ENCODE measurements around the gene CYP3A7. TPM values are rescaled to one million over a fixed set of nuclear protein-coding genes. Genes with fewer than 3 reads are reported as not detected.
"Not testable (repeated sequence)": the region's sequence is repeated elsewhere in the genome, so short reads cannot be mapped to it uniquely, and the experiment has no call there.

Gene CYP3A7
- total RNA-seq (not detected), polyA plus RNA-seq (not detected)

DNA sequence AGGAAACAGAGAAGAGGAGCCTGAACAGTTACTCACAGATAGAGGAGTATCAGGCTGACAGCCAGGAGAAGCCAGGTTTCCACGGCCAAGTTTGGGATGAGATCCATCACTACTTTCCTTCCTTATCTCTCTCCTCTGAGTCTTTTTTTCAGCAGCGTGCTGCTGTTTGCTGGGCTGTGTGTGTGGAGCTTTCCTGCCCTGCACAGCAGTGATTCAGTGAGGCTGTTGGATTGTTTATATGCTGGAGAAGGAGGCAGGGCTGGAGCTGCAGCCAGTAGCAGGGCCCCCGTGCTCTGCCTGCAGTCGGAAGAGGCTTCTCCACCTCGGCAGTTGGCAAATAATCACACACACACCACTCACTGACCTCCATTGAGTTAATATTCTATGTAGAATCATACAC is at the start of gene CYP3A7:
Gene CYP3A7, minus strand, starts transcription at position 210 of the 400 bp plus-strand sequence. Its CDS starts 103 bp downstream, at position 107.
- no peak for DNase-seq
- no peak within 1 kb of the TSS for H3K4me3 Mint-ChIP-seq
- H3K36me3 Mint-ChIP-seq: peaks cover 4 to 14% (median 8%) of the 10 kb centered on the region in 3 donors
- H3K9me3 Mint-ChIP-seq: no peaks in the 10 kb centered on the region
- ChIA-PET CTCF (no interaction called here), POLR2A (no interaction called here)
- no peak within 1 kb of the TSS for H3K27ac ChIP-seq (ENCODE audit: low read depth, low read length)
- H3K9me3 ChIP-seq (ENCODE audit: low read length): no peaks in the 10 kb centered on the region
- no peak within 1 kb of the TSS for H3K4me3 ChIP-seq (ENCODE audit: low read length)
- H3K27me3 ChIP-seq (ENCODE audit: insufficient read depth, low read length, poor library complexity, severe bottlenecking): no peaks in the 10 kb centered on the region
- no peaks in the 10 kb centered on the region for H3K36me3 ChIP-seq (ENCODE audit: insufficient read depth, low read length)
- no peaks in the 10 kb centered on the region for H3K27me3 Mint-ChIP-seq
- no peaks in the 10 kb centered on the region for H3K4me1 ChIP-seq (ENCODE audit: insufficient read depth, low read length)
- peak within 1 kb of the TSS in 1 of 8 donors; percentile 17 for H3K27ac Mint-ChIP-seq
- no peaks in the 10 kb centered on the region for H3K4me1 Mint-ChIP-seq

DNA sequence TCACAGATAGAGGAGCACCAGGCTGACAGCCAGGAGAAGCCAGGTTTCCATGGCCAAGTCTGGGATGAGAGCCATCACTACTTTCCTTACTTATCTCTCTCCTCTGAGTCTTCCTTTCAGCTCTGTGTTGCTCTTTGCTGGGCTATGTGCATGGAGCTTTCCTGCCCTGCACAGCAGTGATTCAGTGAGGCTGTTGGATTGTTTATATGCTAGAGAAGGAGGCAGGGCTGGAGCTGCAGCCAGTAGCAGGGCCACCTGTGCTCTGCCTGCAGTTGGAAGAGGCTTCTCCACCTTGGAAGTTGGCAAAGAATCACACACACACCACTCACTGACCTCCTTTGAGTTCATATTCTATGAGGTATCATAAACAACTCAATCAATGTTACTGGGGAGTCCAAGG is 49.0 kb upstream of the CYP3A7 start, which contains the start of gene CYP3A4:
Gene CYP3A4, minus strand, starts transcription at position 178 of the 400 bp plus-strand sequence. Its CDS starts 103 bp downstream, at position 75.
- Mint-ChIP-seq H3K9me3 (no peaks in the 10 kb centered on the region), H3K36me3 (no peaks in the 10 kb centered on the region), H3K27ac (peak within 1 kb of the TSS in 1 of 8 donors; percentile 47), H3K4me3 (no peak within 1 kb of the TSS), H3K27me3 (peaks cover 15 to 41% of the 10 kb centered on the region in 2 donors), H3K4me1 (peaks cover 6 to 8% (median 8%) of the 10 kb centered on the region in 3 donors)
- ChIA-PET POLR2A (no interaction called here), CTCF (no interaction called here)
- no peaks in the 10 kb centered on the region for H3K36me3 ChIP-seq (ENCODE audit: insufficient read depth, low read length)
- no peak for DNase-seq
- H3K4me3 ChIP-seq (ENCODE audit: low read length): no peak within 1 kb of the TSS
- no peak within 1 kb of the TSS for H3K27ac ChIP-seq (ENCODE audit: low read depth, low read length)
- no peaks in the 10 kb centered on the region for H3K9me3 ChIP-seq (ENCODE audit: low read length)
- no peaks in the 10 kb centered on the region for H3K27me3 ChIP-seq (ENCODE audit: insufficient read depth, low read length, poor library complexity, severe bottlenecking)
- no peaks in the 10 kb centered on the region for H3K4me1 ChIP-seq (ENCODE audit: insufficient read depth, low read length)

DNA sequence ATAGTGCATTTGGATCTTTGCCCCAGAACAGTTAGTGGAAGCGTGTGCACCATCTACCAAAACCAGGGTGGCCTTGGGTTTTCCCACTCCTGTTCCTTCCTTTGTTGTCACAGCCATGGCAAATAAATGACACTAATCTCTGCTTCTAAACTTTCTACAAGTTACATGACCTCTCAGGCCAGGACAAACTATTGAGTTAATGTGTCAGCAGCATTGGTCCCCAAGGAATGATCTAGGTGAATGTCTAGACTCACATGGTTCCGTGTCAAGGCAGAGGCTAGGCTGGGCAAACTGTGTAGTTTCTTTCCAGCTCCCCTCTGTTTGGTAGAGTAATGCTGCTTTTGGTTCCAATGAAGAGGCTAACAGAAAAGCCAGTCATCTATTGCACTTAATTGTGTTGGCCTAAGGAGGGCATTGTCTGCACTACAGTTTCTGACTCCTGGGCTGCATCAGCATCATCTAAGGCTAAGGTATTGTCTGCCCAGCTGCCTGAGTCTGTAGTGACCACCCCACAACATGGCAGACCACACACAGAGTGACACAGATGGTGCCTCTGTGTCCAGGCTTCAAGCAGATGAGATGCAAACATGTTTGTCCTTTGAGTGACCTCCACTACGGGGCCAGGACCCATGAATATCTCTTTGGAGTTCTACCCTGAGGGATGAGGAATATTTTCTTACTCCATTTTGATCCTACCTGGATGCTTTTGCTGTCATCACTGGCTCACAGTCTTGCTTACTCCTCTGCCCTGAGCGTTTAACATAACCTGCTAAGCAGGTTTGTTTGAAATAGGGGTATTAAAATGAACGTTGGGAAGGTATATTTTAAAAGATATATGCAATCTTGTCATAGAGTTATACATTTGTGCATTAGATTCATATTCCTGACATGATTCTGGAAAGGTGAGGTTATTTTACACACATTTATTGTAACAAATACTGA is 47.3 kb upstream of the CYP3A7 start:
- Histone ChIP-seq H3K9me3 (ENCODE audit: low read length) (no peaks in the 10 kb centered on the region), H3K4me3 (ENCODE audit: low read length) (no peak overlapping the region), H3K36me3 (ENCODE audit: insufficient read depth, low read length) (no peaks in the 10 kb centered on the region), H3K27ac (ENCODE audit: low read depth, low read length) (no peak overlapping the region), H3K4me1 (ENCODE audit: insufficient read depth, low read length) (no peaks in the 10 kb centered on the region), H3K27me3 (ENCODE audit: insufficient read depth, low read length, poor library complexity, severe bottlenecking) (no peaks in the 10 kb centered on the region)
- H3K27ac Mint-ChIP-seq: no peak overlapping the region
- H3K9me3 Mint-ChIP-seq: no peaks in the 10 kb centered on the region
- H3K4me1 Mint-ChIP-seq: no peaks in the 10 kb centered on the region
- H3K36me3 Mint-ChIP-seq: no peaks in the 10 kb centered on the region
- ChIA-PET CTCF (no interaction called here), POLR2A (no interaction called here)
- no peak for DNase-seq
- peaks cover 17 to 50% of the 10 kb centered on the region in 2 donors for H3K27me3 Mint-ChIP-seq
- H3K4me3 Mint-ChIP-seq: no peak overlapping the region

DNA sequence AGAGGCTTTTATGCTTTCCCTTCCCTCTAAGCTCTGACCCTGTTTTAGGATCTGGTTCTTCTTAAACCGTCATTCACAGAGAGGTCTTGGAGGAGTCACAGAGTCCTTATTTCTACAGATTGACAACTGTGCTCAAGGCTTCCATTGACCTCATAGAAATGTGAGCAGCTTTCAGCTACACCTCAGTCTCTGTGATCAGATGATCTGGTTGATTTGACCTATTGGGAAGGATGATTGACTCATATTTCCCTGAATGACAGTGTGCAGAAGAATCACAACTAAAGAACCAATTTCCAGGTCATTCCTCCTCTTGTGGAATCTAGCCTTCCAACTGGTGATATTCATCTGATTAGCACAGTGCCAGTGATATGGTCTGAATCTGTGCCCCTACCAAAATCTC is 45.6 kb upstream of the CYP3A7 start:
- H3K27me3 ChIP-seq (ENCODE audit: insufficient read depth, low read length, poor library complexity, severe bottlenecking): no peaks in the 10 kb centered on the region
- Mint-ChIP-seq H3K27me3 (peaks cover 17 to 58% of the 10 kb centered on the region in 2 donors), H3K36me3 (no peaks in the 10 kb centered on the region), H3K27ac (no peak overlapping the region), H3K4me3 (no peak overlapping the region), H3K4me1 (no peaks in the 10 kb centered on the region), H3K9me3 (no peaks in the 10 kb centered on the region)
- H3K9me3 ChIP-seq (ENCODE audit: low read length): no peaks in the 10 kb centered on the region
- H3K4me3 ChIP-seq (ENCODE audit: low read length): no peak overlapping the region
- ChIA-PET CTCF (no interaction called here), POLR2A (interaction anchor here (0.6 kb wide), 1 partner anchor 86 kb away, joined by 3 read pairs; no protein-coding TSS in a partner anchor)
- no peaks in the 10 kb centered on the region for H3K36me3 ChIP-seq (ENCODE audit: insufficient read depth, low read length)
- no peak for DNase-seq
- no peak overlapping the region for H3K27ac ChIP-seq (ENCODE audit: low read depth, low read length)
- no peaks in the 10 kb centered on the region for H3K4me1 ChIP-seq (ENCODE audit: insufficient read depth, low read length)

DNA sequence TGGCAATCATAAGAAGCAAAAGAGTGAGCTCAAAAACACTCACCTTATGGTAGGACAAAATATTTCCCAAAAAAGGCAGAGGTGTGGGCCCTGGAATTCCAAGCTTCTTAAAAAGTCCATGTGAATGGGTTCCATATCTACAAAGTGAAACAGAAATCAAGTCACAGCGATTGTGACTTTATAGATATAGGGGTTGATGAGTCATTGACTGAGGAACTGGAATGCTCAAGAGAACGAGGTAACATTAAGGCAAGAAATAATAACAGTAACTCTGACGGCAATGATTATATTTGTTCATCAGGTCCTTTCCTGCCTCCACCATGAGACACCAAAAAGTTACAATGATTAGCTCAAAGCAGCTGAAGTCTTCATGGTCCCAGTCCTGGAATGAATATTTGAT is 45.0 kb upstream of the CYP3A7 start:
- no peaks in the 10 kb centered on the region for H3K4me1 ChIP-seq (ENCODE audit: insufficient read depth, low read length)
- DNase-seq: no peak
- no peaks in the 10 kb centered on the region for H3K9me3 ChIP-seq (ENCODE audit: low read length)
- H3K4me3 ChIP-seq (ENCODE audit: low read length): no peak overlapping the region
- H3K36me3 ChIP-seq (ENCODE audit: insufficient read depth, low read length): no peaks in the 10 kb centered on the region
- no peak overlapping the region for H3K4me3 Mint-ChIP-seq
- H3K27ac Mint-ChIP-seq: no peak overlapping the region
- no peaks in the 10 kb centered on the region for H3K9me3 Mint-ChIP-seq
- no peaks in the 10 kb centered on the region for H3K4me1 Mint-ChIP-seq
- CTCF ChIA-PET: no interaction called here
- peaks cover 20 to 60% of the 10 kb centered on the region in 2 donors for H3K27me3 Mint-ChIP-seq
- no peaks in the 10 kb centered on the region for H3K27me3 ChIP-seq (ENCODE audit: insufficient read depth, low read length, poor library complexity, severe bottlenecking)
- no peaks in the 10 kb centered on the region for H3K36me3 Mint-ChIP-seq
- POLR2A ChIA-PET: no interaction called here
- H3K27ac ChIP-seq (ENCODE audit: low read depth, low read length): no peak overlapping the region

DNA sequence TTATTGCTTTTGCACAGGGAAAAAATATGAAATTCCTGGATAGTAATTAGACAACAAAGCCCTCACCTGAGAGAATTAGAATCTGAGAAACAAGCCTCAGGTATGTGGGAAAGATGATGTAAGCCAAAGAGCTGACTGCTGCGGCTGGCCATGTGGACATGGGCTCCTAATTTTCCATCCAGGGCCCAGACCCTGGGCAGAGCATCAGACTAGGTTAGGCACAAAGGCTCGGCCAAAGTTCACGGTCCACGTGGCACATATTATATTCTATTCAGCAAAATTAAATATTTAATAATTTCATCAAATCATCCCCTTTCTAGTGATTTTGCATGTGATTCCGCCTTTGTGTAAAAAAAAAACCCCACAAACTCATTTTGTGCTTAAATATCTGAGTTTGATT is 43.9 kb upstream of the CYP3A7 start:
- Histone ChIP-seq H3K27me3 (ENCODE audit: insufficient read depth, low read length, poor library complexity, severe bottlenecking) (no peaks in the 10 kb centered on the region), H3K4me3 (ENCODE audit: low read length) (no peak overlapping the region), H3K36me3 (ENCODE audit: insufficient read depth, low read length) (no peaks in the 10 kb centered on the region), H3K4me1 (ENCODE audit: insufficient read depth, low read length) (no peaks in the 10 kb centered on the region), H3K27ac (ENCODE audit: low read depth, low read length) (no peak overlapping the region), H3K9me3 (ENCODE audit: low read length) (no peaks in the 10 kb centered on the region)
- ChIA-PET CTCF (no interaction called here), POLR2A (no interaction called here)
- Mint-ChIP-seq H3K4me3 (no peak overlapping the region), H3K27me3 (peaks cover 23 to 59% of the 10 kb centered on the region in 2 donors), H3K9me3 (peaks cover 0 to 4% (median 0%) of the 10 kb centered on the region in 5 donors), H3K27ac (no peak overlapping the region), H3K4me1 (no peaks in the 10 kb centered on the region), H3K36me3 (no peaks in the 10 kb centered on the region)
- no peak for DNase-seq

DNA sequence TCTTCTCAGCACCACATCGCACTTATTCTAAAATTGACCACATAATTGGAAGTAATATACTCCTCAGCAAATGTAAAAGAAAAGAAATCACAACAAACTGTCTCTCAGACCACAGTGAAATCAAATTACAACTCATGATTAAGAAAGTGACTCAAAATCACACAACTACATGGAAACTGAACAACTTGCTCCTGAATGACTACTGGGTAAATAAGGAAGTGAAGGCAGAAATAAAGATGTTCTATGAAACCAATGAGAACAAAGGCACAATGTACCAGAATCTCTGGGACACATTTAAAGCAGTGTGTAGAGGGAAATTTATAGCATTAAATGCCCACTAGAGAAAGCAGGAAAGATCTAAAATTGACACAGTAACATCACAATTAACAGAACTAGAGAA is 38.4 kb upstream of the CYP3A7 start:
- H3K27me3 ChIP-seq (ENCODE audit: insufficient read depth, low read length, poor library complexity, severe bottlenecking); H3K4me3 ChIP-seq (ENCODE audit: low read length); DNase-seq; H3K4me1 ChIP-seq (ENCODE audit: insufficient read depth, low read length); H3K36me3 ChIP-seq (ENCODE audit: insufficient read depth, low read length); H3K27ac ChIP-seq (ENCODE audit: low read depth, low read length); H3K36me3 Mint-ChIP-seq; H3K27ac Mint-ChIP-seq; H3K9me3 ChIP-seq (ENCODE audit: low read length); H3K9me3 Mint-ChIP-seq; H3K4me1 Mint-ChIP-seq; POLR2A ChIA-PET; CTCF ChIA-PET; H3K4me3 Mint-ChIP-seq: not testable (repeated sequence)
- H3K27me3 Mint-ChIP-seq: peaks cover 34 to 80% of the 10 kb centered on the region in 2 donors

DNA sequence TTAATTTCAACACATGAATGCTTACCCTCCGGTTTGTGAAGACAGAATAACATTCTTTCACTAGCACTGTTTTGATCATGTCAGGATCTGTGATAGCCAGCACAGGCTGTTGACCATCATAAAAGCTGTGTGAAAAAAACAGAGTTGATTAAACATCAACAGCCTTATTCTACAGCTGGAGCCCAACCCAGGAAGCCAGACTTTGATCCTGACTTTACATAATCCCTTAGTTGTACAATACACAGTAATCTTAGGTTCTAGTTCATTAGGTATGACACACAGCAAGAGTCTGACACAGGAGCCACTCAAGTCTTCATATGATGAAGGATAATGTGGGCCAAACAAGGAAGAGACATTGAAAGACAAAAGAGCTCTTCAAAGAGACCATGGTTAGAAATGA is 37.6 kb upstream of the CYP3A7 start:
- Histone ChIP-seq H3K36me3 (ENCODE audit: insufficient read depth, low read length) (no peaks in the 10 kb centered on the region), H3K9me3 (ENCODE audit: low read length) (no peaks in the 10 kb centered on the region), H3K27me3 (ENCODE audit: insufficient read depth, low read length, poor library complexity, severe bottlenecking) (peaks cover 5% of the 10 kb centered on the region), H3K27ac (ENCODE audit: low read depth, low read length) (no peak overlapping the region), H3K4me3 (ENCODE audit: low read length) (no peak overlapping the region), H3K4me1 (ENCODE audit: insufficient read depth, low read length) (no peaks in the 10 kb centered on the region)
- Mint-ChIP-seq H3K27me3 (peaks cover 34 to 75% of the 10 kb centered on the region in 2 donors), H3K4me3 (no peak overlapping the region), H3K27ac (no peak overlapping the region), H3K4me1 (peaks cover 0 to 5% (median 4%) of the 10 kb centered on the region in 3 donors), H3K36me3 (no peaks in the 10 kb centered on the region), H3K9me3 (peaks cover 0 to 4% (median 0%) of the 10 kb centered on the region in 5 donors)
- DNase-seq: no peak
- ChIA-PET POLR2A (no interaction called here), CTCF (no interaction called here)

Data from CD8-positive, alpha-beta memory T cell (primary cell).